Activated CD4-positive, alpha-beta T cell treated with anti-CD3 and anti-CD28 coated beads for 24 hours (primary cell): ENCODE measurements around the gene CORIN.

Source experiments
- DNase-seq, 2 donors: peaks; one replicate each; pipeline ENCODE4 v3.0.0-alpha.2; 2020; ENCODE audit warnings: low read depth in 2 of 2

Gene CORIN, protein sequence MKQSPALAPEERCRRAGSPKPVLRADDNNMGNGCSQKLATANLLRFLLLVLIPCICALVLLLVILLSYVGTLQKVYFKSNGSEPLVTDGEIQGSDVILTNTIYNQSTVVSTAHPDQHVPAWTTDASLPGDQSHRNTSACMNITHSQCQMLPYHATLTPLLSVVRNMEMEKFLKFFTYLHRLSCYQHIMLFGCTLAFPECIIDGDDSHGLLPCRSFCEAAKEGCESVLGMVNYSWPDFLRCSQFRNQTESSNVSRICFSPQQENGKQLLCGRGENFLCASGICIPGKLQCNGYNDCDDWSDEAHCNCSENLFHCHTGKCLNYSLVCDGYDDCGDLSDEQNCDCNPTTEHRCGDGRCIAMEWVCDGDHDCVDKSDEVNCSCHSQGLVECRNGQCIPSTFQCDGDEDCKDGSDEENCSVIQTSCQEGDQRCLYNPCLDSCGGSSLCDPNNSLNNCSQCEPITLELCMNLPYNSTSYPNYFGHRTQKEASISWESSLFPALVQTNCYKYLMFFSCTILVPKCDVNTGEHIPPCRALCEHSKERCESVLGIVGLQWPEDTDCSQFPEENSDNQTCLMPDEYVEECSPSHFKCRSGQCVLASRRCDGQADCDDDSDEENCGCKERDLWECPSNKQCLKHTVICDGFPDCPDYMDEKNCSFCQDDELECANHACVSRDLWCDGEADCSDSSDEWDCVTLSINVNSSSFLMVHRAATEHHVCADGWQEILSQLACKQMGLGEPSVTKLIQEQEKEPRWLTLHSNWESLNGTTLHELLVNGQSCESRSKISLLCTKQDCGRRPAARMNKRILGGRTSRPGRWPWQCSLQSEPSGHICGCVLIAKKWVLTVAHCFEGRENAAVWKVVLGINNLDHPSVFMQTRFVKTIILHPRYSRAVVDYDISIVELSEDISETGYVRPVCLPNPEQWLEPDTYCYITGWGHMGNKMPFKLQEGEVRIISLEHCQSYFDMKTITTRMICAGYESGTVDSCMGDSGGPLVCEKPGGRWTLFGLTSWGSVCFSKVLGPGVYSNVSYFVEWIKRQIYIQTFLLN

DNA sequence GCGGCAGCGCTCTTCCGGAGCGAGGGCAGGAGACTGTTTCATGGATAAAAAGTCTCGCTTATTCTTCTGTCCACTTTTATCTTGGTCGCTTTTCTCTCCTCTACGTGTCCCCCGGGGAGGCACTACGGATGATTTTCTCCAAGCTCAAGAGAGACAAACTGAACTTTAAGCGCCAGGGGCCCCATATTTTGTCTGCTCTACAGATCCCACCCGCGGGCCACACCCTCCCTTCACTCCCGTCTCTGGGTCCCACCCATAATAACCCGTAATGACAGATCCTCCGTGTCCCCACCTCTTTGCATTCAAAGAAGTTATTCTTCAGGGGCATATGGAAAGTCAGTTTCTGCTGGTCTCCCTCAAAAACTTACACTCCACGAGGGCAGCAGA lies at the start of gene CORIN:
CORIN (minus strand) TSS at position 160 of the 387 bp plus-strand sequence; CDS start at position 42, 118 bp downstream.
- DNase-seq, result no peak

DNA sequence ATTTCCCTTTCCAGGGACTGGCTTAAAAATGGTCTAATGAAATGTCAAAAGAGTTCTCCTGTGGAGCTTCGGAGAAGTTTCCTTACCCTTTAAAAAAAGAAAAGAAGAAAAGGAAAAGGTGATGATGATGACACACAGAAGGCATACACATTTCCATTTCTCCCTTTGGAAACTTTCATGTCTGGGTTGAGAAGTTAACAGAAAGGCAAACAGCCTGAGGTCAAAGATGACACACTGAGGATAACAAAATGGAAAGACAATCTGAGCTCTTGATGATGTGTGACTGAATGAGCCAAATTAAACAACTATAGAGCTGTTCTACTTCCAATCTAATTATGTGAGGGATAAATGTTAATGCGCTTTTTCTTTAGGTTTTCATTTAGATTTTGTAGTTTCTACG lies 44.4 kb upstream of the CORIN start:
- DNase-seq, result no peak

DNA sequence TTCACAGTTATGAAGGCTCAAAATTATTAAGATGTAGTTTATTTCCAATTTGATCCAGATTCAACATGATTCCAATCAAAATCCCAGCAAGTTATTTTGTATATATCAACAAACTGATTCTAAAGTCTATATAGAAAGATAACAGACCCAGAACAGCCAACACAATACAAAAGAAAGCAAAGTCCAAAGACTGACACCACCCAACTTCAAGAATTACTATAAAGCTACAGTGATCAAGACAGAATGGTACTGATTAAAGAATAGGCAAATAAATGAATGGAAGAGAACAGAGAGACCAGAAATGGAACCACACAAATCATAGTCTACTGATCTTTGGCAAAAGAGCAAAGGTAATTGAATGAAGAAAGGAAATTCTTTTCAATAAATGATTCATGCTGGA lies 41.6 kb upstream of the CORIN start:
- DNase-seq, result no peak

DNA sequence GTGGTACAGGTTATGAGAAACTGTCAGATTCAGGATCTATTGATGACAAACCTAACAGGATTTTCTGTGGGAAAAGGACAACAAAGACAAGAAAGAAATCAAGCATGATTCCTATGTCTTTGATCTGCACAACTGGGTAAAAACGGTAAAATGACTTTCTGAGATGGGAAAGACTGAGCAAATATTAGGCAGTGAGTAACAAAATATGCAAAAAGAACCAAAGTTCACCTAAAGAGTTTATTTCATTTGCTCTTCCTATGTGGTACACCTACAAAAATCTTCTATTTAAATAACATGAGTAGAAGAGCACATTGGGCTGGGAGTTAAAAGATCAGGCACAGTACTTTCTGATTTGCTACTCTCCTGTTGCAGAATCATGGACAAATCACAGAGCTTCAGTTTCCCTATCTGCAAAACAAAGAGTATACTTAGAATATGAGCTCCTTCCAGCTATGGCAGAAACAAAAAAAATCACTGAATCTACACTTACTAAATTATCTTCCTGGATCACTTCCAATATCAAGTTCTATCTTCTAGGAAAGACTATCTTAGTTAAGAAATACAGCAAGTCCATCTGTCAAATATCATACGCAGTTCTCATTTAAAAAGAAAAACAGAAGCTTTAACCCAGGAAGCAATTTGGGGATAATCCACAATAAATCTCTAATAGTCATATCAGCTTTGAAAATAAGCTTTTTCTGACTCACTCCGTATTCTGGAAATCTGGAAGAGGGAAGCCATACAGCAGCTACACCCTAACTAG lies 39.1 kb upstream of the CORIN start:
- DNase-seq, result no peak

DNA sequence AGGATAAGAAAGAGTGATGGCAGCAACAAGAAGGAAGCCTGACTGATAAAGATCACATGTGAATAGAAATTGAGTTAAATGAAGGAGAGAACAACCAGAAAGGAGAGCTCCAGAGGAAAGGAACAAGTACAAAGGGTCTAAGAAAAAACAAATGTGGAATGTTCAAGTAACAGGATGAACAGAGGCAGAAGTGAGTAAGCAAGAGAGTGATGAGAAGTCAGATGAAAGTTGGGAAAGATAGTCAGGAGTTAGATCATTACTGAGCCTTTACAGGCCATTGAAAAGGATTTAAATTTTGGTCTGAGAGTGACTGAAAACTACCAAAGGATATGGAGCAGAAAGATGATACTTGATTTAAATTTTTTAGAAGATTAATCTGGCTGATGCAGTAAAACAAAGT lies 38.4 kb upstream of the CORIN start:
- DNase-seq, result no peak

DNA sequence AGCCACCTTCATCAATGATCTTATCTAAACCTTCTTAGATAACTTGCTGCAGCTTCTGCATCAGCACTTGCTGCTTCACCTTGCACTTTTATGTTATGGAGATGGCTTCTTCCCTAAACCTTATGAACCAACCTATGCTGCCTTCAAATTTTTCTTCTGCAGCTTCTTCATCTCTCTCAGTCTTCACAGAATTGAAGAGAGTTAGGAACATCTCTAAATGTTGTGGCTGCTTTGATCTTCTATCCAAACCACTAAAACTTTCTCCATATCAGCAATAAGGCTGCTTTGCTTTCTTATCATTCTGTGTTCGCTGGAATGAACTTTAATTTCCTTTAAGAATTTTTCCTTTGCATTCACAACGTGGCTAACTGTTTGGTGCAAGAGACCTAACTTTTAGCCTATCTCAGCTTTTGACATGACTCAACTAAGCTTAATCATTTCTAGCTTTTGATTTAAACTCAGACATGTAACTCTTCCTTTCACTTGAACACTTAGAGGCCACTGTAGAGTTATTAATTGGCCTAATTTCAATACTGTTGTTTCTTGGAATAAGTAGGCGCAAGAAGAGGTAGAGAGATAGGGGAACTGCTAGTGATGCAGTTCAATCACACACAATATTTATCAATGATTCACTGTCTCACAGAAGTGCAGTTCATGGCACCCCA lies 36.1 kb upstream of the CORIN start:
- no peak for DNase-seq

DNA sequence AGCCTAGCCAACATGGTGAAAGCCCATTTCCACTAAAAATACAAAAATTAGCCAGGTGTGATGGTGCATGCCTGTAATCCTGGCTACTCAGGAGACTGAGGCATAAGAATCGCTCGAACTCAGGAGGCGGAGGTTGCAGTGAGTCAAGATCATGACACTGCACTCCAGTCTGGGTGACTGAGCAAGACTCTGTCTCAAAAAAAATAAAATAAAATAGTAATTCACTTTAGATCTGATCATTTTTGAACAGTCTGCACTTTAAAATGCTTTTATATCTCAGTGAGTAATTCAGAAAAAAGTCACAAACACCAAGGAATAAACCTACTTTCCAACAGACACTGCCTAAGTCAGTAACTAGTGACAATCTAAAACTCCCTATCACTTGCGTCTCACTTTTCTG lies 25.6 kb upstream of the CORIN start:
- no peak for DNase-seq

DNA sequence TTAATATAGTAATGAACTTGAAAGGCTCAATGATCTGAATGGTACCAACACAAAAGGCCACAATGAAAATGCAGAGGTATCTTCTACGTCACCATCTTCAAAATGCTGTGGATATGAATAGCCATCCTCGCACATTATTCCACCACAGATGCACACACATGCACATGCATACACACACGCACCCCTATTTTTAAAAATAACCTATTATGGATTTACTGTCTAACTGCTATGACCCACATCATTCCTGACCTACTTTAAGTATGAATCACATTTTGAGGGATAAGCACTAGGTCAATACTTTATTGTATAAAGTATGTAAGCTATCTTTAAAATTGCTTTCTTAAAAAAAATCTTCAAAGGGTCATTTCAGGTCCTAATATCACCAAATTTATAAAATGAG lies 24.4 kb upstream of the CORIN start:
- no peak for DNase-seq

DNA sequence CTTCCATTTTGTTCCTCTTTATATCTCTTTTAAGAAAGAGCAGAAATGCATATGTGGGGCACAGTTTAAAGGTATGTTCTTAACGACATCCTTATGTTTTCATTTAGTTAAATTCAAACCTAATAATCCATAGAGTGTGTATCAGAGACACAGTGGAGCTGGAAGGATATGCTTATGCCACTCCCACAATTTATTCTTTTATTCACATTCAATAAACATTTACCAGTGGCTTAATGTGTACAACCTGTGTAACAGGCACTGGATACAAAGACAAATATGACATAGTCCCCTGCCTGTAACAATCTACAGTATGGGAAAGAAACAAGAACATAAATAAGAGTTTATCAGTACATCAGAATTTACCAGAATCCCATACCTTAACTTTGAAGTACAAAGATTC lies 22.4 kb upstream of the CORIN start:
- DNase-seq, result no peak

DNA sequence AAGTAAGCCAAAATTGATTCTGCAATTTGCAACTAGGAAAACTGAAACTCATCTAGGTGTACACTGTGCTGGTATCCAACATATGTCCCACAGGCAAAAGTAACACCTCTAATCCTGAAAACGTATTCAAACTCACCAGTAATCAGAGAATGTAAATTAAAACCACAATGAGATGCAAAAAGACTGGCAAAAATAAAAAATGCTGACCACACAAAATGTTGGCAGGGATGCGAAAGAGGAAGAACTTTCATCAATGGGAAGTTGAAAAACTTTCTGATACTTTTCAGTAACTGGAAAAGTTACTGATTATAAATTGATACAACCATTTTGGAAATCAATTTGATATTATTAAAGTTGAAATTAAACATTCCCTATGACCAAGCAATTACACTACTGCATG lies 20.1 kb upstream of the CORIN start:
- DNase-seq, result no peak

DNA sequence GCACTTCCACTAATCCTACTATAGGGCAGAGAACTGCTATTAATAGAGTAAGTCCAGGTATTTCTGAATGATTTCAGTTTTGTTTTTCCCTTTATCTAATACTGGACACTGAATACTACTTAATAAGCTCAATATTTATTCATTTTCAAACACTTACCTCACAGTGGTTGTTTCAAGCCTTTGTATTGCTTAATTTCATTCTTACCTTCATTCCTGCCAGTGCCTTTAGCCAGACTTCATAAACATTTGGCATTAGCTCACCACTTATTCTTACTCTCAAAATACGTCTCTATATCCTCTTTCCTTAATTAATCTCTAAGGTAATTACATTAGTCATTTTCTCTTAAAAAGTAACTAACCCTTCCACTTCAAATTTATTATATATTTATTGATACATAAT lies 18.8 kb upstream of the CORIN start:
- DNase-seq, result no peak

DNA sequence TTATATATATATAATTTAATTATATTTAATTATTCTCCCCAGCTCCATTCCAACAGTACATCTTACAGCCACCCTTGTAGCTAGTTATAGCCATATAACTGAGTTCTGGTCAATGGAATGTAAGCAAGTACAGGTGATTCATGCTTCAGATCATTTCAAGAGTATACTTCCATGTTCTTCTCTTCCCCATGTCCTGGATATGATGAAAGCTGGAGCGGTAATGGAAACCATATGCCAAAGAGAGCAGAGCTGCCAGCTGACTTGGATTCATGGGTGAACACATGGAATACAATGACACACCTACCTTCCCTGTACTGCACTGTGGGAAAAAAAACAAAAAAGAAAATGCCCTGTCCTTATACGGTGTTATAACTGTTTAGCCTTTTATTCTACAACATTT lies 17.5 kb upstream of the CORIN start:
- DNase-seq, result no peak

DNA sequence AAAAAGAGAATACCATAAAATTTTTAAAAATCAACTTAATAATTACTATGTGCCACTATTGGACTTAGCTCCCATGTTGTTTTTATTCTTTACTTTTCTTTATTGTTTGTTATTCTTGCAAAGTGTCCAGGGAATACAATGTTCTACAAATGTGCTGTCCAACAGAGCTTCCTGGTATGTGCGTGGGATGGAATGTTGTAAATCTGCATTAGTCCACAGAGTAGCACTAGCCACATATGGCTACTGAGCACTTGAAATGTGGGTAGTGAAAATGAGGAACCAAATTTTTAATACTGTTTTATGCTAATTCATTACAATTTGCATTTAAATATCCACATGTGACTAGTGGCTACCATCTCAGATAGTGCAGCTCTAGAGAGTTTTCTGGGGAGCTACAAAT lies 14.3 kb upstream of the CORIN start:
- DNase-seq, result no peak

DNA sequence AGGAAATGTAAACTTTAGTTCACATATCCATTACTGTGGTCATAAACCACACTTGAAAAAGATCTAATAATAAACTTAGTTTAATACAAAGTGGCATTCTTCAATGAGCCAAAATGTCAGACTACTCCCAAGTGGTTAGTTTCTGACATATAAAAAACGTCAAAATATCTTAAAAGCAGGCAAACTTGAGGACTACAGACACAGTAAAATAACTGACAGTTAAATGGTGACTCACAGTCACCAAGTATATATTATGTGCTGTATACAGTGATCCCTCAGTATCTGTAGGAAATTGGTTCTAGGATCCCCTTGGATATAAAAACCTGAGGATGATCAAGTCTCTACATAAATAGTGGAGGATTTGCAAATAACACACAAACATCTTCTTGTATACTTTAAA lies 11.6 kb upstream of the CORIN start:
- no peak for DNase-seq

DNA sequence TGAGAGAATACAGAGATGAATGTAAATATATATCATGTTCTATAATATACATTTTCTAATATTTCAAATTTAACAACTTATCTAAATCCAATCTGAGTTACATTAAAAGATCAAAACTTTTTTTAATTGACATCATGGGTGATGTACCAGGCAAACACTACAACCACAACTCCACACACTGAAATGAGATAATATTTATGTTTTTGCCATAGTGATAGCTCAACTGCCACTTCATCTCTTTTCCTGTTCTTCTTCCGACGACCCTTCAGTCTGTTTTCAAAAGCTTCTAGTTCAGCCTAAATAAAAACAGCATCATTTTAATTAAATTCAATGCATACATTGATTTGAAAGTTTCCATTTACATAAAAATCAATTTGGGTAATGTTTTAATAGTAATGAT lies 10.2 kb upstream of the CORIN start:
- DNase-seq, result no peak

DNA sequence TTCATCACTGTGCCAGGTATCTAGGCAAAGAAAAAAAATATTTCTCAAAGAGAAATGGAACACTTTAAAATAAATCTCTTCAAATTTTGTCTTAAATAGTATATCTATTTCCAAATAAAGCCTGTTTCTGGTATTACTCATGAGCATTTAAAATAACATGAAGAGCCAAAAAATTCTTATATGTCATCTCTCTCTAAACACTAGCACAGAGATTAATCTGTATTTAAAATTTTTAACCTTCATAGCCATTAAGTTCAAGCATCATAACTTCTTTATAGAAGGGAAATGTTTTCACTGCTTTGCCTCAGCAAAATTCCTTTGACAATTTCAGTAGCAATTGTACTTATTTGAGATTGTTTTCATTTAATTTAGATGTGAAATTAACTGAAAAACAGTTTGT lies 5.1 kb upstream of the CORIN start:
- no peak for DNase-seq

DNA sequence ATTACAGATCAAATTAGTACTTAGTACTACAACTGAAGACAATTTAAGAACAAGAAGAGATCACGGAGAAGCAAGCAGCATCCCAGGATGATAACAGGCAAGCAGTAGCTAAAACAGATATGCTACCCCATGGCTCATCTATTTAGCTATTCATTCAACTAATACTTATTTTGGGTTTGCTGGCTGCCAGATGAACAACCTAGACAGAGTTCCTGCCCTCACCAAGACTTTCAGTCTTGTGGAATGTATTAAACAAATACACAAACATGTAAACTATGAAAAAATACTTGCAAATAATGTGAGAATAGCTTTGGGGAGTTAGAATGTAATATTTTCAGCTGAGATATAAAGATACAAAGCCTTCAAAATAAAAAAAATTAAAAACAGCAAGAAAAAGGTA lies 2.4 kb upstream of the CORIN start:
- DNase-seq, result no peak

DNA sequence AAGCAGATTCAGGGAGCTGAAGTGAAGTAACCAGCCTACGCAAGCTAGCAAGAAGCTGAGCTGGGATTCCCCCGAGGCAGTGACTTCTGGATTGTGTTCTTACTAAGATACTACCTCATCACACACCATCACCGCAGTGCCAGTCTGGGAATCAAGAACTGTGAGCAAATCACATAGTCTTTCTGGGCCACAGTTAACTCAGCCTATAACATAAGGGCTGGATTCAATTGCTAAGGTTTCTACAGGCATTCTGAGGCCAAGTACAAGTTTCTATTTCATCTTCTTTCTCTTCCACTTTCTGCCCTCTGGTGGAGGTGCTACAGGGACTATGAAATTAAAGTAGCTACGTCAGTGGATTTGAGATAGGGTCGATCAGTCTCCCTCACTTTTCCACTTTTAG lies 1.4 kb upstream of the CORIN start:
- peak in 1 of 2 donors; percentile 25 for DNase-seq

DNA sequence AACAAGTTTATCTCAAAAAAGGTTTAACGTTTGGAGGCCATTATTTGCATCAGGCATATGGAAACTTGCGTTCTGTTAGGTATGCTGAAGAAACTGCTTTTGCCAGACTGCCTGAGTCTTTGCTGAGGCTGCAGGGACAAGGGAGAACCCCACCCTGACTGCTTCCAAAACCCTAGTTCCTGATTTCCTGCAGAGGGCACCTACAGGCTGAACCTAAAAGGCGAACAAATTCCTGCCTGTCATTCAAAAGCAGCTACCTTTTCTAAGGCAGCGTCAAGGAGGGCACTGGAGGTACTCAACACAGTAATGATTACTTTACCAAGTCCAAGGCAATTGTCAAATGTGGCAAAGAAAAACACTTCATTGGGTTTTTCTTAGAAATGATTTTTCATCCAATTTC lies 578 bp upstream of the CORIN start:
- no peak for DNase-seq

DNA sequence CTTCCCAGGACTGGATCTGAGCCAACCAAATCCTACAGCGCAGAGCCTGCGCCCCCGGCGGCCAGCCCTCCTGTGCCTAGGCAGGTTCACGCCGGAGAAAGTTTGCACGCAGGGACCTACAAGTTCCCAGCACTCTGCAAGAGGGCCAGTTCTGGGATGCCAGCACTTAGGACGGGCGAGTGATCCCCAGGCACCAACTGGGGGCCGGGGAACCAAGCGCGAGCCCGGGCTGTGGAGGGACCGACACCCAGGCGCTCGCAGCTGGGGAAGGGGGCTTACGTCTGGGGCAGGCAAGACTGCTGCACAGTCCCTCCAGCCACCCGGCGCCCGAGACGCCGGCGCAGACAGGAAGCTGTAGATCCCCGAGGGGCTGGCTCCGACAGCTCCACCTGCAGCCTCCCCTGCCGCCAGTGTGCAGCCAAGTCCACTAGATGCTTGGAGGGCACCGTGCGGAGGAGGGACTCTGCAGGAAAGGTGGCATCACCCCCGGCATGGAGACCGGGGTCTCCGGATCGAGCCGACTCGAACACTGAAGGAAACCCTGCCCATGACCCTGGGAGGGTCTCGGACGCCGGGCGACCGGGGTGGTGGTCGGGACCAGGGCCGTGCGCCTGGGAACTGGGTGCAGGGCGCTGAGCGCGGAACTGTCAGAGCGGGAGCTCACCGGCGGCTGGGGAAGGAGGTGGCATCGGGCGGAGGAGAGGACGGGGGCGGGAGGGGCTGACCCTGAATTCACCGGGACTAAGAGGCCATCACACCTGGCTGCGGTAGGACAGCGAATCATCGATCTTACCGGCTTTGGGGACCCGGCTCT lies 566 bp downstream of the CORIN start:
- no peak for DNase-seq

DNA sequence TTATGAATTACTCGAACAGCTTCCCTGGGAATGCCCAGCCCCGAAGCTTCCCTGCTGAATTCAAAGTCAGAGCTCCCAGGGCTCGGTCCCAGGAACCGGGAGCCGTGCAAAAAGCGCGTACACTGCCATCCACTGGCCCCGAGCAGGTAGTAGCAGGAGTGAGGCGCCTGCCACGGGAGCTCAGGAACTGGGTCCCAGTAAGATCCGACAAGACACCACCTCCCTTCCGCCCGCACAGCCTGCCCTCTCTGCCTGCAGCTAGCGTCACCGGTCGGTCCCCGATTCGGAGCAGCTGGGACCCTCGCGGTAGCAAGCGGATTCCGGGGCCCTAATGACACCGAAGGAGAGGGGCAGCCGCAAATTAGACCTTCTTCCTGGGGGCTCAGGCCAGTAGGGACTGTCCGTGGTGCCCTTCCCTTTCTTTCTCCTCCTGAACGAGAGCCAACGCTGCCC lies 1.2 kb downstream of the CORIN start:
- peak; percentile 31 to 45 for DNase-seq
